ENCODE data around the gene TRIM29. TPM values are rescaled to one million over a fixed set of nuclear protein-coding genes. Genes with fewer than 3 reads are reported as not detected.

The TRIM29 gene
- total RNA-seq, 1 donor from 2014 or later = not detected

DNA sequence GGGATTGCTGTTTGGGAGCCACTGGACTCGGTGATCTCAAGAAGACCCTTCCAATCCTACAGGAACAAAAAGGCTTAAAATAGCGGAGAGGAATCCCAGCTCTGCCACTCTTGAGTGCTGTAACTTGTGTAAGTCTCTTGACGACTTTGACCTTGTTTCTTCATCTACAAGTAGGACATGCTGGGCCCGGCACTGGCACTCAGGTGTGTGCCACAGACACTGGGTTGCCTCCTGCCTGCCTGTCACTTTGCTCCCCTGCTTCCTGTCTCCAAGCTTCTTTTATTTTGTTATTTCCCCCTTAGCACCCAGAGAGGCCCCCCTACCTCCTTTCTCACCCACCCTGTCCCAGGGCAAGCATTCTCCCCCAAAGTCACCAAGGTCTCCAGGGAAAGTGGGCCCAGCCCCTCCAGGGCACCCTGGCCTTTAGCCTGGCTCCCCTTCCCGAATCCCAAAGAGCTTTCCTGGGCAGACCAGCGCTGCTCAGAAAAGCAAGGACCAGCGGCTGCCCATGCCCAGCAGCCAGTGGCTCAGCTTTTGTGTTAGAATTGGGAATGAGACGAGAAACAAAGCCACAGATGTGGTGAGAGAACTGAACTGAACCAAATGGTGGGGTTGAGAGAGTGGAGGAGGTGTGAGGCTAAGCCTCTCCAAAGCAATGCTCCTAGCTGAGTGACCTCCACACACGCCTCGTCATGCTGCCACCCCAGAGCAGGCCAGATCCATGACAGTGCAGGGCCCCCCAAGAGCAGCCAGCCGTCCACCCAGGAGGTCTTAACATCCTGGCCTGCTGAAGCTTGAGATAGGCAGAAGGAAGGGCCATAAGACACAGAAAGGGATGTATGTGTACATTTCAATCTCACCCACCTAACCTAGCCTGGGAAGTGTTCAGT, 4.5 kb downstream of the TRIM29 start:
- Mint-ChIP-seq H3K4me3 (ENCODE audit: unreplicated experiment) (peak overlapping the region; percentile 81), H3K9me3 (ENCODE audit: unreplicated experiment) (no peaks in the 10 kb centered on the region), H3K36me3 (ENCODE audit: low read depth, unreplicated experiment) (no peaks in the 10 kb centered on the region), H3K27ac (ENCODE audit: unreplicated experiment) (no peak overlapping the region), H3K4me1 (ENCODE audit: unreplicated experiment) (peaks cover 3% of the 10 kb centered on the region), H3K27me3 (ENCODE audit: unreplicated experiment) (peaks cover 3% of the 10 kb centered on the region)
- DNase-seq (ENCODE audit: low spot score) = no peak
- TF ChIP-seq, protein P1, sequence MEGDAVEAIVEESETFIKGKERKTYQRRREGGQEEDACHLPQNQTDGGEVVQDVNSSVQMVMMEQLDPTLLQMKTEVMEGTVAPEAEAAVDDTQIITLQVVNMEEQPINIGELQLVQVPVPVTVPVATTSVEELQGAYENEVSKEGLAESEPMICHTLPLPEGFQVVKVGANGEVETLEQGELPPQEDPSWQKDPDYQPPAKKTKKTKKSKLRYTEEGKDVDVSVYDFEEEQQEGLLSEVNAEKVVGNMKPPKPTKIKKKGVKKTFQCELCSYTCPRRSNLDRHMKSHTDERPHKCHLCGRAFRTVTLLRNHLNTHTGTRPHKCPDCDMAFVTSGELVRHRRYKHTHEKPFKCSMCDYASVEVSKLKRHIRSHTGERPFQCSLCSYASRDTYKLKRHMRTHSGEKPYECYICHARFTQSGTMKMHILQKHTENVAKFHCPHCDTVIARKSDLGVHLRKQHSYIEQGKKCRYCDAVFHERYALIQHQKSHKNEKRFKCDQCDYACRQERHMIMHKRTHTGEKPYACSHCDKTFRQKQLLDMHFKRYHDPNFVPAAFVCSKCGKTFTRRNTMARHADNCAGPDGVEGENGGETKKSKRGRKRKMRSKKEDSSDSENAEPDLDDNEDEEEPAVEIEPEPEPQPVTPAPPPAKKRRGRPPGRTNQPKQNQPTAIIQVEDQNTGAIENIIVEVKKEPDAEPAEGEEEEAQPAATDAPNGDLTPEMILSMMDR (IDR thresholded peaks at IDR 0.05; ENCODE audit: unreplicated experiment) = no peak

DNA sequence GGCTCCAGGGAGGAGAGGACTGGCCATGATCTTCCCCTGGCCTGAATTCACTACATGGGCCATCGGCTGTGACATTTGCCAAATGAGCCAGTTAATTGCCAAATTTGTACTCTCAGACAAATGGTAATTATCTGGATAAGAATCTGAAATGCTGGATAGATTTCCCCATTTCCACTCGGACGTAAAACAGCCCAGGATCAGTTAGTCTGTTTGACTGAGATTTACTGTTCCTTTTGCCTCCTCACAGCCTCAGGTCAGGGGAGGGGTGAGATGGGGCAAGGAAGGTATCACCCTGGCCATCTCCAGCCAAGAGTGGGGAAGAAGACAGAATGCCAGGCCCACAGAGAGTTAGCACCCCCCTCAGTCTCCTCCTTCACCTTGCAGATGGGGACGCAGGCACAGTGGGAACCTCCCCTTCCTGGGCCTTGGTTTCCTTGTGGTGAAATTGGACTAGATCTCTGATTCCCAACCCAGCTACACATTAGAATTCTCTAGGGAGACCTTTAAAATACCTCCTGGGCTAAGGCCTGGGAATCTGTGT, 5.2 kb downstream of the TRIM29 start:
- no peaks in the 10 kb centered on the region for H3K36me3 Mint-ChIP-seq (ENCODE audit: low read depth, unreplicated experiment)
- TF ChIP-seq, protein P1 (IDR thresholded peaks at IDR 0.05; ENCODE audit: unreplicated experiment) = no peak
- no peak overlapping the region for H3K4me3 Mint-ChIP-seq (ENCODE audit: unreplicated experiment)
- peaks cover 3% of the 10 kb centered on the region for H3K27me3 Mint-ChIP-seq (ENCODE audit: unreplicated experiment)
- H3K4me1 Mint-ChIP-seq (ENCODE audit: unreplicated experiment) = peaks cover 3% of the 10 kb centered on the region
- no peaks in the 10 kb centered on the region for H3K9me3 Mint-ChIP-seq (ENCODE audit: unreplicated experiment)
- no peak for DNase-seq (ENCODE audit: low spot score)
- H3K27ac Mint-ChIP-seq (ENCODE audit: unreplicated experiment) = no peak overlapping the region

DNA sequence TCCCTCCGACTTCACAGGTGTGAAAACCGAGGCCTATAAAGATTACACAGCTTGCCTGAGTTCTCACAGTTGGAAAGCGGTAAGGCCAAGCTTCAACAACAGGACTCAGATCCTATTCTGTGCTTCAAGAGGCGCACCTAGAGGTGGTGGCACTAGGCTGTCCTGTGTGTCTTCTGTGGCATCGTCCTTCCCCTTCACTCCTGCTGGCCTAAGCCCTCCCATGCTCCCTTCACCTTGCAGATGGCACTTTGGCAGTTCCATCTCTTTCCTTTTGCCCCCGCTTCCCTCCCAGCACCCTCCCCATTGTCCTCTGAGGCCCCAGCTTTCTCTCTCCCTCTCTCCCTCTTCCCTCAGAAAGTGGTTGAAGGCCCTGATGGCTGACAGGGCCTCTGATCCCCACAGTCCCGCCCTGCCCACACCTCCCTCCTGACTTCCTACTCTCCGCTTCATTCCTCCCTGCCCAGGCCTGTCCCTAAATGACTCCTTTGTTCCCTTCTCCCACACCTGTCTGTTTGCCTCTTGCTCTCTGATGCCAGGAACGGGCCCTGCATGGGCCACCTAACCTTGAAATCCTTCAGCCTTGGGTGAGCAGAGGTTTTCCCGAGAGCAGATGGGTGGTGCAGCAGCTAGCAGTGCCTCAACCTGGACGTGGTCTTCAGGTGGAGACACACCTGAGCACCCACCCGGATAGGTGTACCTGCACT, 5.8 kb downstream of the TRIM29 start:
- no peak overlapping the region for H3K4me3 Mint-ChIP-seq (ENCODE audit: unreplicated experiment)
- no peaks in the 10 kb centered on the region for H3K36me3 Mint-ChIP-seq (ENCODE audit: low read depth, unreplicated experiment)
- no peak for DNase-seq (ENCODE audit: low spot score)
- no peak overlapping the region for H3K27ac Mint-ChIP-seq (ENCODE audit: unreplicated experiment)
- peaks cover 3% of the 10 kb centered on the region for H3K4me1 Mint-ChIP-seq (ENCODE audit: unreplicated experiment)
- TF ChIP-seq, protein P1 (IDR thresholded peaks at IDR 0.05; ENCODE audit: unreplicated experiment) = no peak
- peaks cover 3% of the 10 kb centered on the region for H3K27me3 Mint-ChIP-seq (ENCODE audit: unreplicated experiment)
- no peaks in the 10 kb centered on the region for H3K9me3 Mint-ChIP-seq (ENCODE audit: unreplicated experiment)

DNA sequence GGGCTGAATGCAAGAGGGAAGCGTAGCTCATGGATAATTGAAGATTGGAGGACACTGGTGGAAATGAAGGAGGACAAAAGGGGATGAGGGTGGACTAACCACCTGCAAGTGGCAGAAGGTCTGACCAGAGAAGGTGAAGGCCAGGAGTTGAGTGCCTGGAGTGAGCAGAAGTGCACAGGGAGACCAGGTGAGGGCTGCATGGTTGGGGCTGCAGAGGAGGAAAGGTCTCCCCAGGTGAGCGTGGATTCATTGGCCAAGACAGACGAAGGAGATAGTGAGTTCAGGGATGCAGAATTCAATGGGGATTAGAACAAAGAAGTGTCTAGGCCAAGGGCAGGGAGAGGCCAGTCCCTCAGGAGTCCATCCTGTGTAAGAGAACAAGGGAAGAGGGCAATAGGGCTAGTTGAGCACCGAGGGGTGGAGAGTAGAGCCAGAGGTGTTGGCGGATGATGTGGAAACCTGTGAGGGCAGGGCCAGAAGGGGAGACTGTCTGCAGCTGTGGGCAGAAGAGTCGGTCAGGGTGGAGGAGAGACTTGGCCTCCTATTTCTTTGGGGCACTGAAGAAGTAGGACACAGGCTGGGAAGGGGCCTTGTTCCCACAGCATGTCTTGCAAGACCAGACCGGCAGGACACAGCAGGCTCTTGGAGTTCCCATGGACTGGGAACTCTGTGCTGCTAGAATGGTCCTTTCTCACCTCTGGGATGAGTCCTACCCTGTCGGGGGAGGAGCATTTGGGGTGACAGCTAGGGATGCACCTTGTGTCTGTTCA, 6.7 kb downstream of the TRIM29 start:
- no peak for DNase-seq (ENCODE audit: low spot score)
- TF ChIP-seq, protein P1 (IDR thresholded peaks at IDR 0.05; ENCODE audit: unreplicated experiment) = no peak
- Mint-ChIP-seq H3K4me1 (ENCODE audit: unreplicated experiment) (peaks cover 3% of the 10 kb centered on the region), H3K27me3 (ENCODE audit: unreplicated experiment) (peaks cover 4% of the 10 kb centered on the region), H3K27ac (ENCODE audit: unreplicated experiment) (no peak overlapping the region), H3K4me3 (ENCODE audit: unreplicated experiment) (no peak overlapping the region), H3K36me3 (ENCODE audit: low read depth, unreplicated experiment) (no peaks in the 10 kb centered on the region), H3K9me3 (ENCODE audit: unreplicated experiment) (no peaks in the 10 kb centered on the region)

All from endothelial cell (in vitro differentiated cells).